PC-9 (cell line): ENCODE data around the gene ACTA1.

ENCODE experiments used
- EZH2 ChIP-seq: fragments of 200-600 bp; sonication (generic); IDR thresholded peaks from 2 replicates; pipeline ENCODE4 v1.8.0; 2017; ENCODE audit warnings: antibody characterized with exemption, low read depth
- TF ChIP-seq, protein P1 (sequence below): fragments of 200-600 bp; sonication (generic); conservative IDR thresholded peaks from 2 replicates; pipeline ENCODE4 v1.6.1; 2017; ENCODE audit warnings: mixed run types, antibody characterized with exemption, mild to moderate bottlenecking, moderate library complexity

DNA sequence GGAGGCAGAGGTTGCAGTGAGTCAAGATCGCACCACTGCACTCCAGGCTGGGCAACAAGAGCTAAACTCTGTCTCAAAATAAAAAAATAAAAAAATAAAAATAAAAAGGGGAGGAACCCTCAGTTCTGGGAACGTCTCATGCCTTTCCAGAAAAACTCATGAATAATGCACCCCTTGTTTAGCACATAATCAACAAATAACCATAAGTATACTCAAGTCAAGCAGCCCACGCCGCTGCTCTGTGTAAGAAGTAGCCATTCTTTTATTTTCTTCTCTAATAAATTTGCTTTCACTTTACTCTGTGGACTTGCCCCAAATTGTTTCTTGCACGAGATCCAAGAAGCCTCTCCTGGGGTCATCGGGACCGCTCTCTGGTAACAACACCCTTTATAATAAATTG is 14.5 kb upstream of the ACTA1 start:
- TF ChIP-seq EZH2 = no peak
- TF ChIP-seq, protein P1, sequence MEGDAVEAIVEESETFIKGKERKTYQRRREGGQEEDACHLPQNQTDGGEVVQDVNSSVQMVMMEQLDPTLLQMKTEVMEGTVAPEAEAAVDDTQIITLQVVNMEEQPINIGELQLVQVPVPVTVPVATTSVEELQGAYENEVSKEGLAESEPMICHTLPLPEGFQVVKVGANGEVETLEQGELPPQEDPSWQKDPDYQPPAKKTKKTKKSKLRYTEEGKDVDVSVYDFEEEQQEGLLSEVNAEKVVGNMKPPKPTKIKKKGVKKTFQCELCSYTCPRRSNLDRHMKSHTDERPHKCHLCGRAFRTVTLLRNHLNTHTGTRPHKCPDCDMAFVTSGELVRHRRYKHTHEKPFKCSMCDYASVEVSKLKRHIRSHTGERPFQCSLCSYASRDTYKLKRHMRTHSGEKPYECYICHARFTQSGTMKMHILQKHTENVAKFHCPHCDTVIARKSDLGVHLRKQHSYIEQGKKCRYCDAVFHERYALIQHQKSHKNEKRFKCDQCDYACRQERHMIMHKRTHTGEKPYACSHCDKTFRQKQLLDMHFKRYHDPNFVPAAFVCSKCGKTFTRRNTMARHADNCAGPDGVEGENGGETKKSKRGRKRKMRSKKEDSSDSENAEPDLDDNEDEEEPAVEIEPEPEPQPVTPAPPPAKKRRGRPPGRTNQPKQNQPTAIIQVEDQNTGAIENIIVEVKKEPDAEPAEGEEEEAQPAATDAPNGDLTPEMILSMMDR = no peak
